ENCODE measurements around the gene FIGLA. TPM values are rescaled to one million over a fixed set of nuclear protein-coding genes. Genes with fewer than 3 reads are reported as not detected.

Gene FIGLA
- total and polyA plus RNA-seq, 2 experiments from 2014 or later, result not detected

- TF ChIP-seq CTCF (conservative IDR thresholded peaks at IDR 0.05; ENCODE audit: low read depth in 2 of 2) (no peak), STAT1 (IDR thresholded peaks at IDR 0.05; ENCODE audit: unreplicated experiment) (no peak), ZNF114 (CRISPR knock-in tag; IDR thresholded peaks at IDR 0.05) (no peak), ZNF462 (CRISPR knock-in tag; IDR thresholded peaks at IDR 0.05) (no peak), ETS1 (IDR thresholded peaks at IDR 0.05) (no peak), REST (IDR thresholded peaks at IDR 0.05; ENCODE audit: unreplicated experiment) (no peak), ZNF331 (CRISPR knock-in tag; IDR thresholded peaks at IDR 0.05; ENCODE audit: low read depth) (no peak), CREB1 (CRISPR knock-in tag; IDR thresholded peaks at IDR 0.05; ENCODE audit: low read depth) (no peak), EZH2 (IDR thresholded peaks at IDR 0.05; ENCODE audit: low read depth, unreplicated experiment) (no peak)
- H3K27ac ChIP-seq (ENCODE audit: low read depth), result no peak overlapping the region
- H4K20me1 ChIP-seq (replicated peaks; ENCODE audit: insufficient read depth), result no peaks in the 10 kb centered on the region
- no peak overlapping the region for H3K4me3 ChIP-seq
- no peaks in the 10 kb centered on the region for H3K79me2 ChIP-seq (replicated peaks; ENCODE audit: insufficient read depth)
- no peak overlapping the region for H2AFZ ChIP-seq
- ATAC-seq (no peak), DNase-seq (ENCODE audit: low spot score) (no peak)
- Mint-ChIP-seq H3K9me3 (no peaks in the 10 kb centered on the region), H3K27ac (no peak overlapping the region), H3K4me1 (peaks cover 6% of the 10 kb centered on the region; the same call in 2 of the 3 replicates), H3K36me3 (ENCODE audit: low read depth) (no peaks in the 10 kb centered on the region), H3K27me3 (ENCODE audit: insufficient read depth, low read depth, poor library complexity) (peaks cover 11% of the 10 kb centered on the region), H3K4me3 (no peak overlapping the region)
- no peaks in the 10 kb centered on the region for H3K4me1 ChIP-seq (ENCODE audit: insufficient read depth)
- peaks cover 27% of the 10 kb centered on the region; the same call in 1 of the 2 replicates for H3K27me3 ChIP-seq (ENCODE audit: insufficient read depth)
- no peaks in the 10 kb centered on the region for H3F3A ChIP-seq (replicated peaks; ENCODE audit: low read depth)
- no peaks in the 10 kb centered on the region for H3K9me2 ChIP-seq (ENCODE audit: insufficient read depth)
- no peaks in the 10 kb centered on the region for H3K36me3 ChIP-seq (ENCODE audit: insufficient read depth)
- no peak overlapping the region for H3K4me2 ChIP-seq
These were observed 10.4 kb downstream of the FIGLA start for GRCh38 chr2:70779911-70780545.

All from GM23338 (cell line).